ENCODE results near the gene MAGI2. TPM values are rescaled to one million over a fixed set of nuclear protein-coding genes. Genes with fewer than 3 reads are reported as not detected.

MAGI2 gene
- total RNA-seq, 4 donors from 2014 or later = 7.8 to 44.7 (median 21.1) TPM

DNA sequence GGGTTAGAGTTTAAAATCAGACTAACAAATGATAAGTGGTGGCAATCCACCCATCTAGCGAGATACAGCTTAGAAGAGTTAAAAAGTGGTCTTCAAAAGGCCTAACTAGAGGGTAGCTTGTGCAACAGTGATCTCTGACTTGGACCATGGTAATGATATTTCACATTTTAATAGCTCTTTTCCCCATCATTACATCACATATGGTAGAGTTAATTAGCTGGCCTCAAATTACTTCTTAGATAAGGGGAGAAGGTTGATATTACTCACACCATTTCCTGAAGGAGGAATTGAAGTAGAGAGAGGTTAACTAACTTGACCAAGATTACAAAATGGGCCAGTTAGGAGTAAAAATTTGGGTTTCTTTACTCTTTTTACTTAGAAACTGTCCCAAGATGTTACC, 1431.3 kb downstream of the MAGI2 start:
- Histone ChIP-seq H3K36me3 (no peaks in the 10 kb centered on the region), H3K4me1 (peaks cover 4 to 33% (median 9%) of the 10 kb centered on the region in 3 donors), H3K27ac (no peak overlapping the region), H3K27me3 (no peaks in the 10 kb centered on the region), H3K4me3 (no peak overlapping the region), H3K9me3 (no peaks in the 10 kb centered on the region)
- ATAC-seq = no peak
- TF ChIP-seq EP300 (IDR thresholded peaks at IDR 0.05) (no peak), POLR2AphosphoS5 (IDR thresholded peaks at IDR 0.05) (no peak), POLR2A (IDR thresholded peaks at IDR 0.05) (no peak), CTCF (IDR thresholded peaks at IDR 0.05) (no peak)
- WGBS, 2 donors (ENCODE audit: low coverage in 1 of 2) = 92 to 100% methylated on average over 1 of the region's 1 CpG

- Histone ChIP-seq H3K9me3 (no peaks in the 10 kb centered on the region), H3K27me3 (no peaks in the 10 kb centered on the region), H3K4me3 (no peak overlapping the region), H3K4me1 (peaks cover 4 to 41% (median 9%) of the 10 kb centered on the region in 3 donors), H3K27ac (peak overlapping the region; percentile 94 to 100 (median 98)), H3K36me3 (no peaks in the 10 kb centered on the region)
- TF ChIP-seq EP300 (IDR thresholded peaks at IDR 0.05) (no peak), CTCF (IDR thresholded peaks at IDR 0.05) (peak in 1 of 4 experiments; percentile 0)
- no peak for ATAC-seq
Measured at GRCh38 chr7:78020874-78021249, 1432.6 kb downstream of the MAGI2 start.

GRCh38 chr7:78020136-78020873, 1433.2 kb downstream of the MAGI2 start:
- peak; percentile 64 for ATAC-seq
- no peaks in the 10 kb centered on the region for H3K9me3 ChIP-seq
- peak overlapping the region; percentile 94 to 100 (median 98) for H3K27ac ChIP-seq
- no peaks in the 10 kb centered on the region for H3K27me3 ChIP-seq
- 0 to 1% methylated on average over 5 to 6 of the region's 25 CpGs for WGBS, 2 donors (ENCODE audit: low coverage in 1 of 2)
- TF ChIP-seq EP300 (IDR thresholded peaks at IDR 0.05) (no peak), CTCF (IDR thresholded peaks at IDR 0.05) (peak; percentile 49 to 67 (median 56)), POLR2A (IDR thresholded peaks at IDR 0.05) (no peak), POLR2AphosphoS5 (IDR thresholded peaks at IDR 0.05) (peak; percentile 53)
- no peaks in the 10 kb centered on the region for H3K36me3 ChIP-seq
- peaks cover 4 to 41% (median 9%) of the 10 kb centered on the region in 3 donors for H3K4me1 ChIP-seq
- H3K4me3 ChIP-seq = peak overlapping the region; percentile 37 to 63

DNA sequence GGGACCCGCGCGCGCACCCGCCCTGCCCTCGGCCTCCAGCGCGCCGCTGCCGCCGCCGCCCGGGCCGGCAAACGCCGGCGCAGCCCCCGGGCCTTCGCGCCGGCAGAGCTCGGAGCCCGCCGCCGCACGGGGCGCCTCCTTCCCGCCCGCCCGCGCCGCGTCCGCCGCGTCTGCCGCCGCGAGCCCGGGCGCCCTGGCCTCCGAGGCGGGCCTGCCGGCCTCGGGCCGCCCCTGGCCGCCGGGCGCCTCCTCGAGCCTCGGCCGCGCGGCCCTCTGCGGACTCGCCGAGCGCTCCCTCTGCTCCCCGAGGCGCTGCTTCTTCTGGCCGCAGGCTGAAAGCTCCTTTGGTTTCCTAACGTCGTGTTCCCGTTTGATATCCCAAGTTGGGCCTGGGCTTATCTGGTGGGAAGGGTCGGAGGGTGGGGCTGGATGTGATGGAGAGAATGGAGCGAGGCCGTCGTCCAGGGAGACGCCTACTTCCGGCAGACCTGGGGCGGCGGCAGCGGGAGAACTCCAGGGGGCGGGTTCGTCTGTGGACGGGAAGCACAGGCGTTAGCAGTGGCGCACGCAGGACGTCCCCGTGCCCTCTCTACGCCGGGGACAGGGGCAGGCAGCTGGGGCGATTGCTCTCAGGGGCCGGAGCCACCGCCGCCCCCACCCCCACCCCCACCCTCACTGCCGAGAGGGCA, 1433.9 kb downstream of the MAGI2 start:
- H3K27ac ChIP-seq = peak overlapping the region; percentile 94 to 100 (median 98)
- ATAC-seq = peak; percentile 97
- peak overlapping the region; percentile 37 to 63 for H3K4me3 ChIP-seq
- H3K9me3 ChIP-seq = no peaks in the 10 kb centered on the region
- H3K36me3 ChIP-seq = no peaks in the 10 kb centered on the region
- peak in 2 of 4 experiments; percentile 12 to 52 for TF ChIP-seq CTCF (IDR thresholded peaks at IDR 0.05)
- peak; percentile 65 to 69 for TF ChIP-seq POLR2A (IDR thresholded peaks at IDR 0.05)
- TF ChIP-seq POLR2AphosphoS5 (IDR thresholded peaks at IDR 0.05) = peak; percentile 89
- no peak for TF ChIP-seq EP300 (IDR thresholded peaks at IDR 0.05)
- H3K4me1 ChIP-seq = peaks cover 4 to 41% (median 9%) of the 10 kb centered on the region in 3 donors
- WGBS, 2 donors (ENCODE audit: low coverage in 1 of 2) = no CpG with 5 or more reads among the region's 88 CpGs
- H3K27me3 ChIP-seq = no peaks in the 10 kb centered on the region
